AG09309 (cell line): ENCODE data around the gene HSPH1.

Experiments used
- DNase-seq: peaks from one replicate; pipeline ENCODE4 v3.0.0-alpha.2; 2010; ENCODE audit warnings: low read depth
- H3K4me3 ChIP-seq: 2 replicates; pipeline ENCODE4 v1.5.1; 2011; ENCODE audit warnings: mild to moderate bottlenecking, low read depth, low read length, moderate library complexity; ENCODE audit not compliant: control insufficient read depth
- TF ChIP-seq, protein P1 (sequence below): IDR thresholded peaks from 2 replicates; pipeline ENCODE4 v1.5.1; 2011; ENCODE audit warnings: mild to moderate bottlenecking, low read depth, low read length, inconsistent platforms; ENCODE audit not compliant: insufficient read depth, control insufficient read depth; ENCODE audit errors: missing control alignments

The HSPH1 gene

DNA sequence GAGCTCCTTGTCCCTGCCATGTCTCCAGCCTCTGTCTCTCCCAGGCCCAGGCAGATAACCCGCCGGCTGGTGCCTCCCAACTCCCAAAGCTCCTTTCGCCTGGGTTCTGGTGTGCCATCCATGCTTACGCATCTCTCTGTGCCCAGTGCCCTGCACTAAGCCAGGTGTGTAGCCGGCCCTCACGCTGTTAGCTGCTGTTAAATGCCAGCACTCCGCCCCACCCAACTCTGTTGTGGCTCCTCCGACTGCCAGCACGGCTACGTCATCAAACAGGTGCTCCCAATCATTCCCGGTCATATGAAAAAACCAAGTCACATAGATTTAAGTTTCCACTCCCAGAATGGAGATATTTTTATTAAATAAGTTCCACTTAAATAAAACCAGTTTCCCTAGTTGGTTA, 7.0 kb upstream of the HSPH1 start:
- DNase-seq, result no peak
- TF ChIP-seq, protein P1, sequence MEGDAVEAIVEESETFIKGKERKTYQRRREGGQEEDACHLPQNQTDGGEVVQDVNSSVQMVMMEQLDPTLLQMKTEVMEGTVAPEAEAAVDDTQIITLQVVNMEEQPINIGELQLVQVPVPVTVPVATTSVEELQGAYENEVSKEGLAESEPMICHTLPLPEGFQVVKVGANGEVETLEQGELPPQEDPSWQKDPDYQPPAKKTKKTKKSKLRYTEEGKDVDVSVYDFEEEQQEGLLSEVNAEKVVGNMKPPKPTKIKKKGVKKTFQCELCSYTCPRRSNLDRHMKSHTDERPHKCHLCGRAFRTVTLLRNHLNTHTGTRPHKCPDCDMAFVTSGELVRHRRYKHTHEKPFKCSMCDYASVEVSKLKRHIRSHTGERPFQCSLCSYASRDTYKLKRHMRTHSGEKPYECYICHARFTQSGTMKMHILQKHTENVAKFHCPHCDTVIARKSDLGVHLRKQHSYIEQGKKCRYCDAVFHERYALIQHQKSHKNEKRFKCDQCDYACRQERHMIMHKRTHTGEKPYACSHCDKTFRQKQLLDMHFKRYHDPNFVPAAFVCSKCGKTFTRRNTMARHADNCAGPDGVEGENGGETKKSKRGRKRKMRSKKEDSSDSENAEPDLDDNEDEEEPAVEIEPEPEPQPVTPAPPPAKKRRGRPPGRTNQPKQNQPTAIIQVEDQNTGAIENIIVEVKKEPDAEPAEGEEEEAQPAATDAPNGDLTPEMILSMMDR, result no peak
- no peak overlapping the region for H3K4me3 ChIP-seq

DNA sequence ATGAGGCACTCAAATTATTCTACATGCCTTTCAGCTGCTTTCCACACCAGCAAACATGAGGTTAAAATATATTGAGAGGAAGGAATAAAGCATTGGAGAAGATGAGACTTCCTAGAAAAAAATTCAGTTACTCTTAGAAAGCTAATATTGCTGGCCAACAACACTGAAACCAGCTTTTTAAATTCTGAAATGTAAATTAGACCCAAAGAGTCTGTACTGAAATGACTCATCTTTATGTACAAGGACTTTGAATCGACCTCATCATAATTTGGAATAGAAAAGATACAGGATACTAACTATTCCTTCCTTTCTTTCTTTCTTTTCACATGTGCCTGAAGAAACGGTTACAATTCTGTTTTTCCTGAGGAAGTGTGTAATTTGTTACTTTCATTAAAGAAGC, 6.5 kb upstream of the HSPH1 start:
- TF ChIP-seq, protein P1, result no peak
- no peak for DNase-seq
- H3K4me3 ChIP-seq, result no peak overlapping the region

DNA sequence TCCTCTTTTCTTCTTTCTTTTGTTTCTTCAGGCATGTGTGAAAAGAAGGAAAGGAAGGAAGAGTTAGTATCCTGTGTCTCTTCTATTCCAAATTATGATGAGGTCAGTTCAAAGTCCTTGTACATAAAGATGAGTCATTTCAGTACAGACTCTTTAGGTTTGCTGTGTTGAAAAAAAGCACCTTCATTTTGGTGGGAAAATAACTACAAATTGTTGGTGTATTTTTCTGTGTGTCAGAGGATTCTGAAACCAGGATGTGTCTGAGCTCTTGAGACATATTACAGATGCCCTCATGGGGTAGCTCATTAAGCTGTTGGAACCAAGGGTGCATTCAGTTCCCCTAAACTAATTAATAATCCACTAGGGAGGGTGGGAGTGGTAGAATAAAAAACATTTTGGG, 5.8 kb upstream of the HSPH1 start:
- TF ChIP-seq, protein P1, result no peak
- DNase-seq, result no peak
- H3K4me3 ChIP-seq, result no peak overlapping the region

DNA sequence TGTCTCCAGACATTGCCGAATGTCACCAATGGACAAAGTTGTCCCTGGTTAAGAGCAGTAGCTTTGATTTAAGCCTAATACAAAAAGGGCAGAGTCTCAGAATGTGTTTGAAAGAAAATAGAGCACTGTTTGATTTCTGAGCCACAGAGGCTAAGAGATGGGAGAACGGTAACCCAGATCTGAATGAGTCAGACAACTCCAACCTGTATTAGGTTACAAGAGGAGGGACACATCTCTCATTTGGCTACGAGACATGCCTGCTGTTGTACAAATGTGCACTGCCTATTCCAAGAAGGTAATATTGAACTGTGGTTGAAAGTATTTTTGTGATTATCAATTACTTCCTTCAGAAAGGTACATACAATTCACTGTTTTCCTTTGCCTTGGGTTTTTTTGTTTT, 4.9 kb upstream of the HSPH1 start:
- no peak for DNase-seq
- TF ChIP-seq, protein P1, result no peak
- no peak overlapping the region for H3K4me3 ChIP-seq

DNA sequence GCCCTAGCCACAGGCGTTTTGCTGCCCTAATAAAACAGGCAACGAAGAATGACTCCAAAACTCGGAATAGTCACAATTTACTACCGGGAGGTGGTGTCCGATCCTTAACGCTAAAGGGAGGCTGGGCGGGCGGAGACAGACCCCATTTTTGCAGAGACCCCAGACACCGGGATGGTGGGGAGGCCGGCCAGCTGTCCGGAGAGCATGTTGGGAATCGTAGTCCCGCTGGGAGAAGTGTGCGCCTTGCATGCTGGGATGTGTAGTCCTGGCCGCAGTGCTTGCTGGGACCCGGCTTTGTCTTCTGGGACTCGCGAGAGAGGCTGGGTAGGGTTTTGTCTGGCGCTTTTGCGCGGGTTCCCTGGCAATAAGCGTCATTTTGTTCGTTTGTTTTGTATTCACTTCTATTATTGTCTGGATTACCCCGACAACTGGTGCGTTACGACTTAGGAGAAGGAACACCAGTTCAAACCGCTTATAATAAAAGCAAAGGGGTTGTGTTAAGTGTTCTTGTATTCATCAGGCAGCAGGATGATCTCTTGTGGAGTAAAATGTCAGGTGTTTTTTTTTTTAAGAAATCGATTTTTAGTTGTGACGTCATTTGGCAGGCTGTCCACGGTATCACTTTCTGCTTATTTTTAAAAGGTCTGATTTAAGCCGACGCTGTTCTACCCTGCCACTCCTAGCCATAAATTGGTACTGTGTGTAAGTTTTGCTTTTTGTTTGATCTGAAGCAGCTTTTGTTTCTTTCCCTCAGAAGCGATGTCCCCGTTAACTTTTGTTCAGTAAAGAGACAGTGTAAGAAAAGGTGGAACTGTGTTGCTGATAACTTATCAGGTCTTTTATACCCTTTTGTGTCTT, 676 bp upstream of the HSPH1 start:
- peak; percentile 92 for DNase-seq
- TF ChIP-seq, protein P1, result no peak
- H3K4me3 ChIP-seq, result peak overlapping the region; percentile 98

DNA sequence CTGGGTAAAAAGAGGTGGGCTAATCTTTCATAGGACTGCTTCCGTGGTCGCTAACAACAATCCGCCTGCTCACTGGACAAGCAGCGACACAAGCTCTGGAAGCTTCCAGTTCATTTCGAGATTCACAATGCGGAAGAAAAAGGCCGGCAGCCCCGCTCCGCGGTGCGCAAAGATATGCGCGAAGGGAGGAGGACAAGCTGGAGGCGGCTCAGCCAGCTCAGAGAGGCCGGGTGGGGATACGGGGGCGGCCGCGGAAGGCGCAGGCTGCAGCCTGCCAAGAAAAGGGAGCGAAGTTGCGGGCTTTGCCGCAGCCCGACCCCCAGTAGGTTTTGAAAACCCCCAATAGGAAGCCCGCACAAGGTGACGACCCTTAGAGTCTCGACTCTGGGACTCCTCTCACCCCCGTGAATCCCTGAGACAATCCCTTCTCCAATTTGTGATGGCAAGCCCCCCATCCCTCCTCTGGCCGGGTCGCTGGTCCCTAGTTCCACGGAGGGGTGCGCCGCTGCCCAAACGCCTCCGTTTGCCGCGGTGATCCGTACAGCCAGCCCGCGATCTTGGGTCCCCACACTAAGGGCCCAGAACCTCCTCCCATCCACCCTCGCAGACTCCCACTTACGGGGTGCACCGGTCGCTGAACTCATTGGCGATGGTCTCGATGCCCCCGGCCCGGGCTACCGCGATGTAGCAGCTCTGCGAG, 697 bp downstream of the HSPH1 start:
- H3K4me3 ChIP-seq, result peak overlapping the region; percentile 98
- TF ChIP-seq, protein P1, result no peak
- DNase-seq, result no peak
